Fibroblast of lung (primary cell): Measurements from ENCODE around the gene SPIN1. TPM values are rescaled to one million over a fixed set of nuclear protein-coding genes. Genes with fewer than 3 reads are reported as not detected.

Experiments
- DNase-seq, 2 donors: peaks; one replicate each; pipeline versions ENCODE4 v3.0.0 to v3.0.0-alpha.2; 2010; ENCODE audit warnings: low read depth in 2 of 2
- H2AFZ ChIP-seq: 2 replicates; pipeline ENCODE4 v1.5.1; 2012; ENCODE audit warnings: low read length, control low read depth, inconsistent platforms
- H3K27ac ChIP-seq: 2 replicates; pipeline ENCODE4 v1.5.1; 2011; ENCODE audit warnings: low read length, control low read depth; ENCODE audit not compliant: insufficient read depth
- H3K27me3 ChIP-seq: 2 replicates; pipeline ENCODE4 v1.5.1; 2011; ENCODE audit warnings: mild to moderate bottlenecking, low read length; ENCODE audit not compliant: control insufficient read depth, insufficient read depth
- H3K36me3 ChIP-seq: 2 replicates; pipeline ENCODE4 v1.5.1; 2011; ENCODE audit warnings: low read length; ENCODE audit not compliant: control insufficient read depth, insufficient read depth
- H3K4me1 ChIP-seq: 2 replicates; pipeline ENCODE4 v1.5.1; 2011; ENCODE audit warnings: low read length; ENCODE audit not compliant: control insufficient read depth, insufficient read depth; ENCODE audit errors: extremely low read depth
- H3K4me2 ChIP-seq: 2 replicates; pipeline ENCODE4 v1.5.1; 2011; ENCODE audit warnings: low read length, control low read depth; ENCODE audit not compliant: insufficient read depth; ENCODE audit errors: extremely low read depth
- H3K4me3 ChIP-seq, 4 experiments: fragments of 200-600 bp in 1 of 4; sonication (generic) in 1 of 4; replicated peaks in 1 of 4; 2 replicates each; pipeline ENCODE4 v1.5.1; 2011 to 2016; ENCODE audit warnings: low read length in 4 of 4, low read depth in 3 of 4, mild to moderate bottlenecking in 3 of 4, control low read depth in 2 of 4, inconsistent platforms in 1 of 4, mixed read lengths in 1 of 4; ENCODE audit not compliant: insufficient read depth in 1 of 4; ENCODE audit errors: control extremely low read depth in 1 of 4
- H3K79me2 ChIP-seq: 2 replicates; pipeline ENCODE4 v1.5.1; 2012; ENCODE audit warnings: mild to moderate bottlenecking, low read length, inconsistent platforms; ENCODE audit not compliant: control insufficient read depth, insufficient read depth
- H3K9ac ChIP-seq: 2 replicates; pipeline ENCODE4 v1.5.1; 2011; ENCODE audit warnings: mild to moderate bottlenecking, low read length, control low read depth; ENCODE audit not compliant: insufficient read depth
- H3K9me3 ChIP-seq: 2 replicates; pipeline ENCODE4 v1.5.1; 2012; ENCODE audit warnings: low read depth, low read length; ENCODE audit not compliant: control insufficient read depth, insufficient read depth
- H4K20me1 ChIP-seq: 2 replicates; pipeline ENCODE4 v1.5.1; 2011; ENCODE audit warnings: low read length; ENCODE audit not compliant: control insufficient read depth, insufficient read depth; ENCODE audit errors: extremely low read depth
- CTCF ChIP-seq, 2 donors: IDR thresholded peaks in 1 of 2; conservative IDR thresholded peaks in 1 of 2; 1 replicate in 1 of 2; 2 replicates in 1 of 2; pipeline ENCODE4 v1.5.1; 2011 to 2012; ENCODE audit warnings: low read length in 2 of 2, control low read depth in 1 of 2, inconsistent platforms in 1 of 2, low read depth in 1 of 2, mild to moderate bottlenecking in 1 of 2
- EZH2 ChIP-seq: IDR thresholded peaks from 2 replicates; pipeline ENCODE4 v1.5.1; 2012; ENCODE audit warnings: low read length, control low read depth, mild to moderate bottlenecking; ENCODE audit errors: missing control alignments
- polyA plus RNA-seq, 2 donors: library from polyadenylated mRNA; depleted of rRNA in 1 of 2; stranded (reverse) in 1 of 2; unstranded in 1 of 2; fragments of >200 nt; gene quantifications; 2 replicates each; pipeline ENCODE4 v1.2.1, GENCODE V29; 2011 to 2012; ENCODE audit warnings: missing spikeins in 1 of 2
- total RNA-seq: library from RNA; depleted of rRNA; stranded (reverse); fragments of >200 nt; gene quantifications from 2 replicates; pipeline ENCODE4 v1.2.1, GENCODE V29; 2014

Gene SPIN1
- total and polyA plus RNA-seq, 2 donors (not counting 1 experiment from before 2014, with no cell fraction given), result 96.9 to 121 TPM

DNA sequence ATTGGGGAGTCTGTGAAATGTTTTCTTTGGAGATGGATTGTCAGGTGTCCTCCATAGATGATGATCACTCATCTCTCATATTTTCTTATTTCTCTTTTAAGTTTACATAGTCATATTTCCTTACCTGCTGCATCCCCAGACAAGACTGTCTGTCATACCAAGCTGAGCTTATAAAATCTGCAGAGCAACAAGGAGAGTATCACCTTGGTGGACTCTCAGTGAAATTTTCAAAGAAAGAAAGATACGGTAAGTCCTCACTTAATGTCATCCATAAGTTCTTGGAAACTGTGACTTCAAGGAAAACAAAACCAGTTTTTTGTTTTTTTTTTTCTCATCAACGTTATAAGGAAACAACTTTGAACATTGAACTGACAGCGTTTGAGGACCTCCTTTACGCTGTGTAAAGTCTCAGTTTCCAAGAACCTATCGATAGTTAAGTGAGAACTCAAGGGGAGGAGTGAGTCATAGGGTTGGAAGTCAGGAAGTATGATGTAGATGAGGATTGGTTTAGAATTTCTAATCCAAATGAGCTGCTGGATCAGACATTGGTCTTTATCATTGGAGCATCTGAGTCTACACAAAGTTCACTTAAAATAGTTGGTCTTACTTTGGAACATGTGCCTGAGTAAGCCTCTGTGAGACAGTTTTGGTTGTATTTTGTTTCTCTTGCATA is 45.5 kb downstream of the SPIN1 start:
- Histone ChIP-seq H2AFZ (no peak overlapping the region), H3K9ac (no peak overlapping the region), H3K27ac (no peak overlapping the region), H3K4me3 (no peak overlapping the region), H3K79me2 (peaks cover 51% of the 10 kb centered on the region), H3K4me2 (no peak overlapping the region), H3K4me1 (peaks cover 3% of the 10 kb centered on the region), H3K9me3 (no peaks in the 10 kb centered on the region), H3K27me3 (no peaks in the 10 kb centered on the region), H3K36me3 (peaks cover 5% of the 10 kb centered on the region), H4K20me1 (no peaks in the 10 kb centered on the region)
- peak; percentile 40 to 79 for DNase-seq
- TF ChIP-seq CTCF (conservative IDR thresholded peaks at IDR 0.05 in 1 of 2, IDR thresholded peaks at IDR 0.05 in 1 of 2; ENCODE audit: low read depth in 1 of 2, low read length in 2 of 2) (no peak), EZH2 (no peak)

GRCh38 chr9:88435336-88435735 is 47.1 kb downstream of the SPIN1 start:
- H3K9ac ChIP-seq, result no peak overlapping the region
- no peak for DNase-seq
- peaks cover 1% of the 10 kb centered on the region for H3K4me1 ChIP-seq
- peaks cover 54% of the 10 kb centered on the region for H3K79me2 ChIP-seq
- H3K4me2 ChIP-seq, result no peak overlapping the region
- no peak overlapping the region for H3K4me3 ChIP-seq
- H3K27ac ChIP-seq, result no peak overlapping the region
- no peaks in the 10 kb centered on the region for H3K9me3 ChIP-seq
- no peak overlapping the region for H2AFZ ChIP-seq
- H3K27me3 ChIP-seq, result no peaks in the 10 kb centered on the region
- H4K20me1 ChIP-seq, result peaks cover 2% of the 10 kb centered on the region
- TF ChIP-seq EZH2, result no peak
- no peak for TF ChIP-seq CTCF (conservative IDR thresholded peaks at IDR 0.05 in 1 of 2, IDR thresholded peaks at IDR 0.05 in 1 of 2; ENCODE audit: low read depth in 1 of 2, low read length in 2 of 2)
- peaks cover 5% of the 10 kb centered on the region for H3K36me3 ChIP-seq

DNA sequence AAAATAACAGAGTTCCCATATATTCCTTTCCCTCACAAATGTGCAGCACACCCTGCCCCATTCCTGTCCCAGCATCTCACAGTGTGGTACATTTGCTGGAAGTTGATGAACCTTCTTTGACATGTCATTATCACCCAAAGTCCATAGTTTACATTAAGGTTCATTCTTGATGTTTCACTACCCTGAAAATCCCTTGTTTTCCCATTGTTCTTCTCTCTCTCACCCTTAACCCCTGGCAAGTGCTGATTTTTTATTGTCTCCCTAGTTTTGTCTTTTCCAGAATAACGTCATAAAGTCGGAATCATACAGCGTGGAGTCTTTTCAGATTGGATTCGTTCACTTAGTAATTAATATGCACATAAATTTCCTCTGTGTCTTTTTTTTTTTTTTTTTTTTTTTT is 48.1 kb downstream of the SPIN1 start:
- H3K4me3 ChIP-seq, result no peak overlapping the region
- peaks cover 2% of the 10 kb centered on the region for H4K20me1 ChIP-seq
- peaks cover 5% of the 10 kb centered on the region for H3K36me3 ChIP-seq
- TF ChIP-seq EZH2, result no peak
- TF ChIP-seq CTCF (conservative IDR thresholded peaks at IDR 0.05 in 1 of 2, IDR thresholded peaks at IDR 0.05 in 1 of 2; ENCODE audit: low read depth in 1 of 2, low read length in 2 of 2), result no peak
- no peak overlapping the region for H2AFZ ChIP-seq
- H3K9ac ChIP-seq, result no peak overlapping the region
- no peak overlapping the region for H3K4me2 ChIP-seq
- H3K27ac ChIP-seq, result no peak overlapping the region
- DNase-seq, result no peak
- H3K27me3 ChIP-seq, result no peaks in the 10 kb centered on the region
- H3K79me2 ChIP-seq, result peaks cover 62% of the 10 kb centered on the region
- H3K9me3 ChIP-seq, result no peaks in the 10 kb centered on the region
- H3K4me1 ChIP-seq, result no peaks in the 10 kb centered on the region
